K562 (cell line): ENCODE data around the gene CNNM2. TPM values are rescaled to one million over a fixed set of nuclear protein-coding genes. Genes with fewer than 3 reads are reported as not detected.

Experiments used
- CTCFL ChIP-seq: IDR thresholded peaks from 2 replicates; pipeline ENCODE4 v1.6.1; 2011; ENCODE audit warnings: borderline replicate concordance, low read depth, mild to moderate bottlenecking, moderate library complexity, low read length; ENCODE audit not compliant: insufficient read depth, poor library complexity, severe bottlenecking
- ESRRA ChIP-seq: fragments of 450-650 bp; IDR thresholded peaks from 2 replicates; pipeline ENCODE4 v1.6.1; 2014; ENCODE audit warnings: low read depth, mild to moderate bottlenecking, moderate library complexity, borderline replicate concordance
- HDAC1 ChIP-seq, 2 experiments: fragments of 450-650 bp; IDR thresholded peaks; 2 replicates each; pipeline ENCODE4 v1.6.1; 2016 to 2017; ENCODE audit warnings: inconsistent platforms in 1 of 2, mild to moderate bottlenecking in 1 of 2, moderate library complexity in 1 of 2
- HDAC3 ChIP-seq: fragments of 450-650 bp; IDR thresholded peaks from 2 replicates; pipeline ENCODE4 v1.6.1; 2018; ENCODE audit warnings: borderline replicate concordance, mild to moderate bottlenecking, moderate library complexity; ENCODE audit not compliant: partially characterized antibody
- KDM1A ChIP-seq, 2 experiments: fragments of 450-650 bp; IDR thresholded peaks; 2 replicates each; pipeline ENCODE4 v1.6.1; 2016; ENCODE audit warnings: mild to moderate bottlenecking in 2 of 2
- MEIS2 ChIP-seq: fragments of 450-650 bp; IDR thresholded peaks from 2 replicates; pipeline ENCODE4 v1.6.1; 2014; ENCODE audit warnings: mild to moderate bottlenecking; ENCODE audit not compliant: partially characterized antibody
- NBN ChIP-seq: fragments of 450-650 bp; IDR thresholded peaks from 2 replicates; pipeline ENCODE4 v1.6.1; 2016; ENCODE audit warnings: low read depth, mild to moderate bottlenecking
- NCOA1 ChIP-seq: fragments of 450-650 bp; IDR thresholded peaks from 2 replicates; pipeline ENCODE4 v1.6.1; 2016; ENCODE audit warnings: low read depth
- NCOA2 ChIP-seq, 2 experiments: fragments of 450-650 bp; IDR thresholded peaks; 2 replicates each; pipeline ENCODE4 v1.6.1; 2018; ENCODE audit warnings: mild to moderate bottlenecking in 2 of 2, moderate library complexity in 1 of 2; ENCODE audit not compliant: partially characterized antibody in 2 of 2
- NFE2 ChIP-seq: IDR thresholded peaks from 2 replicates; pipeline ENCODE4 v1.6.1; 2014; ENCODE audit warnings: antibody characterized with exemption, low read depth
- POLR2AphosphoS5 ChIP-seq: IDR thresholded peaks from 2 replicates; pipeline ENCODE4 v1.6.1; 2011; ENCODE audit warnings: mild to moderate bottlenecking, low read depth, low read length, moderate library complexity; ENCODE audit not compliant: control insufficient read depth, insufficient read depth
- PRMT5 ChIP-seq: sonication (generic); formaldehyde crosslinking; IDR thresholded peaks from 2 replicates; pipeline ENCODE4 v1.5.0; 2020; ENCODE audit warnings: missing genetic modification reagents
- SMARCA4 ChIP-seq: fragments of 450-650 bp; IDR thresholded peaks from 2 replicates; pipeline ENCODE4 v1.6.1; 2016
- TARDBP ChIP-seq: fragments of 450-650 bp; IDR thresholded peaks from 2 replicates; pipeline ENCODE4 v1.6.1; 2016
- TBL1XR1 ChIP-seq, 2 experiments: IDR thresholded peaks; 2 replicates each; pipeline ENCODE4 v1.6.1; 2012; ENCODE audit warnings: improper control_type of control experiment in 2 of 2, low read length in 2 of 2, mild to moderate bottlenecking in 1 of 2
- WHSC1 ChIP-seq: IDR thresholded peaks from one replicate; pipeline ENCODE4 v1.6.1; 2012; ENCODE audit warnings: low read length, control low read depth, inconsistent platforms
- polyA plus RNA-seq, 8 experiments: library from polyadenylated mRNA; depleted of rRNA in 4 of 8; stranded (reverse) in 5 of 8; unstranded in 3 of 8; fragments of >200 nt; fragmentation: Nextera tagmentation in 2 of 8; fragmentation: Illumina TruSeq in 1 of 8; extraction: Ambion mirVana in 2 of 8; extraction: Trizol in 1 of 8; gene quantifications; 2 replicates each; pipeline versions ENCODE4 v1.2.1 to v1.2.3, GENCODE V29; 2011 to 2014; ENCODE audit warnings: inconsistent platforms in 1 of 8, missing spikeins in 1 of 8
- total RNA-seq, 7 experiments: library from RNA; depleted of rRNA in 6 of 7; stranded (reverse); fragments of >200 nt in 6 of 7; fragmentation: Illumina TruSeq in 2 of 7; extraction: Trizol in 2 of 7; gene quantifications; 2 replicates each; pipeline versions ENCODE4 v1.2.1 to v1.2.3, GENCODE V29; 2011 to 2021; ENCODE audit warnings: low replicate concordance in 1 of 7
- TF ChIP-seq, protein P1 (sequence below), 2 experiments: fragments of 450-650 bp; IDR thresholded peaks; 2 replicates each; pipeline ENCODE4 v1.6.1; 2018; ENCODE audit warnings: mild to moderate bottlenecking in 2 of 2, low read depth in 1 of 2; ENCODE audit not compliant: partially characterized antibody in 2 of 2
- TF ChIP-seq, protein P2 (sequence below): fragments of 450-650 bp; IDR thresholded peaks from 2 replicates; pipeline ENCODE4 v1.6.1; 2016
- TF ChIP-seq, protein P3 (sequence below), 2 experiments: fragments of 450-650 bp in 1 of 2; sonication (generic) in 1 of 2; formaldehyde crosslinking in 1 of 2; IDR thresholded peaks in 1 of 2; conservative IDR thresholded peaks in 1 of 2; 2 replicates each; pipeline versions ENCODE4 v1.6.1 to v1.8.1; 2016 to 2023; ENCODE audit warnings: mild to moderate bottlenecking in 2 of 2, moderate library complexity in 2 of 2, inconsistent platforms in 1 of 2, missing genetic modification reagents in 1 of 2

The CNNM2 gene
- total and polyA plus RNA-seq, 9 of the 15 experiments (the other 6 are each of a cell fraction or from before 2014, with no cell fraction given): 0.21 to 5.0 (median 1.3) TPM

DNA sequence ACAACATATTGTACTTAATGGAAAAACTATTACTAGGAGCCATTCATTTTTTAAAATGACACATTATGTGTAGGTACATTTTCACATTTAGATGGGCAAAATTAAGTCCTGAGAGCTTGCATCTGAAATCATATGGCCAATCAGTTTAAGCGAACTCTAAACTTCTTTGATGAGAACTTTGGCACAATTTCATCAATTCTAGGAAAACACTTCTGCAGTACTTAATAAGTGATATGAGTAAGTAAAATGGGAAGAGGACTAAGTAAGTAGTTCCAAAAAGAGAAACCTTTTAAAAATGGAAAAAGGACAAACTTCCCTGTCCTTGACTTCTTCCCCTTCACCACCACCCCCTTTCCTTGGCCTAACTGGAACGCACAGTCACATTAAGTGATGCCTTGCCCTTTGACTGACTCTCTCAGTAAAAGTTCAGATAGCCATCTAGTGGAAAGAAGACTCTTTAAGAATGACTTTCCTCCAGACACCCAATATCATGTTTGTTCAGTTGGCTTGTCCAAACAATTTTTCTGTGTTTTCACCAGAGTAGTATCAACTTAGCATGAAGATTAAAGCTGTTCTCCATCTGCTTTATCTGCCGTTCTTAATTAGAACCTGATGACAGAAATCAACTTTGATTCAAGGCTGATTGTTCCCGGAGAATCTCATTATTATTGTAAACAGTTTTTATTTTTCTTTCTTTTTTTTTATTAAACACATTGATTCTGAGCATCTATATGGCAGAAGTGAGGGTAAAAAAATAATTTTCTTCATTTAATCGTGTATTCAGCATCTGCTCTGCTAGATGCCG lies 45.1 kb downstream of the CNNM2 start (continued):
- TF ChIP-seq, protein P1, sequence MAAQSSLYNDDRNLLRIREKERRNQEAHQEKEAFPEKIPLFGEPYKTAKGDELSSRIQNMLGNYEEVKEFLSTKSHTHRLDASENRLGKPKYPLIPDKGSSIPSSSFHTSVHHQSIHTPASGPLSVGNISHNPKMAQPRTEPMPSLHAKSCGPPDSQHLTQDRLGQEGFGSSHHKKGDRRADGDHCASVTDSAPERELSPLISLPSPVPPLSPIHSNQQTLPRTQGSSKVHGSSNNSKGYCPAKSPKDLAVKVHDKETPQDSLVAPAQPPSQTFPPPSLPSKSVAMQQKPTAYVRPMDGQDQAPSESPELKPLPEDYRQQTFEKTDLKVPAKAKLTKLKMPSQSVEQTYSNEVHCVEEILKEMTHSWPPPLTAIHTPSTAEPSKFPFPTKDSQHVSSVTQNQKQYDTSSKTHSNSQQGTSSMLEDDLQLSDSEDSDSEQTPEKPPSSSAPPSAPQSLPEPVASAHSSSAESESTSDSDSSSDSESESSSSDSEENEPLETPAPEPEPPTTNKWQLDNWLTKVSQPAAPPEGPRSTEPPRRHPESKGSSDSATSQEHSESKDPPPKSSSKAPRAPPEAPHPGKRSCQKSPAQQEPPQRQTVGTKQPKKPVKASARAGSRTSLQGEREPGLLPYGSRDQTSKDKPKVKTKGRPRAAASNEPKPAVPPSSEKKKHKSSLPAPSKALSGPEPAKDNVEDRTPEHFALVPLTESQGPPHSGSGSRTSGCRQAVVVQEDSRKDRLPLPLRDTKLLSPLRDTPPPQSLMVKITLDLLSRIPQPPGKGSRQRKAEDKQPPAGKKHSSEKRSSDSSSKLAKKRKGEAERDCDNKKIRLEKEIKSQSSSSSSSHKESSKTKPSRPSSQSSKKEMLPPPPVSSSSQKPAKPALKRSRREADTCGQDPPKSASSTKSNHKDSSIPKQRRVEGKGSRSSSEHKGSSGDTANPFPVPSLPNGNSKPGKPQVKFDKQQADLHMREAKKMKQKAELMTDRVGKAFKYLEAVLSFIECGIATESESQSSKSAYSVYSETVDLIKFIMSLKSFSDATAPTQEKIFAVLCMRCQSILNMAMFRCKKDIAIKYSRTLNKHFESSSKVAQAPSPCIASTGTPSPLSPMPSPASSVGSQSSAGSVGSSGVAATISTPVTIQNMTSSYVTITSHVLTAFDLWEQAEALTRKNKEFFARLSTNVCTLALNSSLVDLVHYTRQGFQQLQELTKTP (IDR thresholded peaks at IDR 0.05; ENCODE audit: low read depth in 1 of 2, partially characterized antibody in 2 of 2): peak in 1 of 2 experiments; percentile 69
- TF ChIP-seq, protein P2, sequence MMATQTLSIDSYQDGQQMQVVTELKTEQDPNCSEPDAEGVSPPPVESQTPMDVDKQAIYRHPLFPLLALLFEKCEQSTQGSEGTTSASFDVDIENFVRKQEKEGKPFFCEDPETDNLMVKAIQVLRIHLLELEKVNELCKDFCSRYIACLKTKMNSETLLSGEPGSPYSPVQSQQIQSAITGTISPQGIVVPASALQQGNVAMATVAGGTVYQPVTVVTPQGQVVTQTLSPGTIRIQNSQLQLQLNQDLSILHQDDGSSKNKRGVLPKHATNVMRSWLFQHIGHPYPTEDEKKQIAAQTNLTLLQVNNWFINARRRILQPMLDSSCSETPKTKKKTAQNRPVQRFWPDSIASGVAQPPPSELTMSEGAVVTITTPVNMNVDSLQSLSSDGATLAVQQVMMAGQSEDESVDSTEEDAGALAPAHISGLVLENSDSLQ: peak; percentile 81
- TF ChIP-seq SMARCA4 (peak; percentile 88), MEIS2 (peak; percentile 83), HDAC1 (IDR thresholded peaks at IDR 0.05) (peak in 1 of 2 experiments; percentile 83; a peak in 2 of 4 replicates), CTCFL (no peak), TARDBP (peak; percentile 64; the same call in 1 of the 2 replicates), NBN (0 out of 2 replicates have a peak, but pooled peaks have one; percentile 58), KDM1A (IDR thresholded peaks at IDR 0.05) (peak; percentile 94), TBL1XR1 (IDR thresholded peaks at IDR 0.05; ENCODE audit: low read length in 2 of 2) (peak in 1 of 2 experiments; percentile 36; a peak in 1 of 4 replicates), WHSC1 (no peak), NFE2 (0 out of 2 replicates have a peak, but pooled peaks have one; percentile 4), POLR2AphosphoS5 (peak; percentile 39; the same call in 1 of the 2 replicates), NCOA1 (0 out of 2 replicates have a peak, but pooled peaks have one; percentile 36), NCOA2 (IDR thresholded peaks at IDR 0.05; ENCODE audit: partially characterized antibody in 2 of 2) (peak in 1 of 2 experiments; percentile 19), ESRRA (peak; percentile 86), HDAC3 (peak; percentile 57), PRMT5 (CRISPR knock-in tag) (no peak)
- TF ChIP-seq, protein P3, sequence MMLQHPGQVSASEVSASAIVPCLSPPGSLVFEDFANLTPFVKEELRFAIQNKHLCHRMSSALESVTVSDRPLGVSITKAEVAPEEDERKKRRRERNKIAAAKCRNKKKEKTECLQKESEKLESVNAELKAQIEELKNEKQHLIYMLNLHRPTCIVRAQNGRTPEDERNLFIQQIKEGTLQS (IDR thresholded peaks at IDR 0.05): peak; percentile 23; the same call in 1 of the 2 replicates
- TF ChIP-seq, protein P3 (CRISPR knock-in tag; conservative IDR thresholded peaks at IDR 0.05): no peak
